ENCODE data around the gene TFPI2.

The TFPI2 gene

GRCh38 chr7:93883078-93883916 is 7.3 kb downstream of the TFPI2 start:
- no peak for TF ChIP-seq CTCF (IDR thresholded peaks at IDR 0.05)
- no peak for TF ChIP-seq ZFX (IDR thresholded peaks at IDR 0.05; ENCODE audit: borderline replicate concordance)
- no peak overlapping the region for H3K27ac ChIP-seq

DNA sequence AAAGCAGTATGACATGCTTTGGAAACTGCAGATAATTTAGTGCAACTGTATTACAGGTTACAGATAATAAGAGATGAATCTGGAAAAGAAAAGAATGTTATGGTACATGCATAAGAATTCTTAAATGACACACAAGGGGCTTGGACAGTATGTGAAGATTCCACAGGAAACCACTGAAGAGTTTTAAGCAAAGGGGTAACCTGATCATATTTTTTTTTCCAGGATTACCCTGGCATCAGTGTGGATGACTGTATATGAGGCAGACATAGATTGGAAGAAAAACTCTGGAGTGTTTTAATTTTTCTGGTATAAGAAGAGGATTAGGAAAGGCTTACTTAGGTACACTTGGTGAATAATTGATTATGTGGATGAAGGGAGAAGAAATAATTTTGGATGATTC is 8.1 kb downstream of the TFPI2 start:
- TF ChIP-seq CTCF (IDR thresholded peaks at IDR 0.05) (no peak), ZFX (IDR thresholded peaks at IDR 0.05; ENCODE audit: borderline replicate concordance) (no peak)
- H3K27ac ChIP-seq: no peak overlapping the region

DNA sequence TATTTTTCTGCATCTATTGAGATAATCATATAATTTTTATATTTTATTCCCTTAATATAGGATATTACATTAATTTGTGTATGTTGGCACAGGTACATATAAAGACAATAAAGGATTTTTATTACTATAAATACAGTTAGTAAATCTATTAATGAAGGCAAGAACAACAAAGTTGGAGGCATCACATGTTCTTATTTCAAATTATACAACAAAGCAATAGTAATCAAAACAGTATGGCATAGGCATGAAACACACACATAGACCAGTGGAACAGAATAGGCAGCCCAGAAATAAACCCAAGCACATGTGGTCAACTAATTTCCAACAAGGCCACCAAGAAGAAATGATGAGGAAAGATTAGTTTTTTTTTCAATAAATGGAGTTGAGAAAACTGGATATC is 11.2 kb downstream of the TFPI2 start:
- no peak overlapping the region for H3K27ac ChIP-seq

DNA sequence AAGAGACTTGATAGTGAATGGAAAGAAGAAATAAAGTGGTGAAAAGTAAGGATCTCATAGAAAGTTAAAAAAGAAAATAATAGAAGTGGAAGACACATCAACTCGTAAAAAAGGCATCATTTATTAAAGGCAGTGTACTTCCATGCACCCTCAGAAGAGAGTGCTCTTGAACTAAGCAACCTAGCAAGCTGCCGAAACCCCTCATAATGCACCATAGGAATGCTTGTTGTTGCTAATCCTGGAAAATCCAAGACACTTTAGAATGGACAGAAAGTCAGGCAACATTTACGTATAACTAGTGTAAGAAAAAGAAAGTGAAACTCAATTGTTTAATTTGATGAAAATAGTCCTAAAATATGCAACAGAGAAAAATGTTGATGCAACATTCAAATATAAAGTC is 12.8 kb downstream of the TFPI2 start:
- H3K27ac ChIP-seq: no peak overlapping the region
- TF ChIP-seq CTCF (IDR thresholded peaks at IDR 0.05) (no peak), ZFX (IDR thresholded peaks at IDR 0.05; ENCODE audit: borderline replicate concordance) (no peak)

More for the DNA sequence above, 11.2 kb downstream of the TFPI2 start:
- TF ChIP-seq ZFX (IDR thresholded peaks at IDR 0.05; ENCODE audit: borderline replicate concordance) (no peak), CTCF (IDR thresholded peaks at IDR 0.05) (no peak)

DNA sequence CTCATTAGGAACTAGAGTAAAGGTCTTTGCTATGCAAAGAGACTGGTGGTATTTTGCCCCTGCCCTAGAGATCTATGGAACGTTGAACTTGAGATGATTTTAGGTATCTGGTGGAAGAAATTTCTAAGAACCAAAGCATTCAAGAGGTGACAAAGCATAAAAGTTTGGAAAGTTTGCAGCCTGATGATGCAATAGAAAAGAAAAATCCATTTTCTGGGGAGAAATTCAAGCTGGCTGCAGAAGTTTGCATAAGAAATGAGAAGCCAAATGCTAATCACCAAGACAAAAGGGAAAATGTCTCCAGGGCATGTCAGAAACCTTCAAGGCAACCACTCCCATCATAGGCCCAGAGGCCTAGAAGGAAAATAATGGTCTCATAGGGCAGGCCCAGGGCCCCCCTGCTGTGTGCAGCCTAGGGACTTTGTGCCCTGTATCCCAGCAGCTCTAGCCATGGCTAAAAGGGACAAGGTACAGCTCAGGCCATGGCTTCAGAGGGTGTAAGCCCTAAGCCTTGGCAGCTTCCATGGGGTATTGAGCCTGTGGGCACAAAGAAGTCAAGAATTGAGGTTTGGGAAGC is 16.5 kb downstream of the TFPI2 start:
- no peak overlapping the region for H3K27ac ChIP-seq
- TF ChIP-seq ZFX (IDR thresholded peaks at IDR 0.05; ENCODE audit: borderline replicate concordance): no peak
- no peak for TF ChIP-seq CTCF (IDR thresholded peaks at IDR 0.05)

GRCh38 chr7:93866886-93867285 is 23.7 kb downstream of the TFPI2 start:
- no peak overlapping the region for H3K27ac ChIP-seq
- TF ChIP-seq CTCF (IDR thresholded peaks at IDR 0.05): no peak

- TF ChIP-seq CTCF (IDR thresholded peaks at IDR 0.05) (no peak), ZFX (IDR thresholded peaks at IDR 0.05; ENCODE audit: borderline replicate concordance) (no peak)
- no peak overlapping the region for H3K27ac ChIP-seq
These were observed 27.9 kb downstream of the TFPI2 start for GRCh38 chr7:93862651-93863050.
